NCI-H128 (cell line): ENCODE results near the gene LRRC27.
"Not testable (repeated sequence)": the region's sequence is repeated elsewhere in the genome, so short reads cannot be mapped to it uniquely, and the experiment has no call there.

Experiments used
- DNase-seq: peaks from one replicate; lab custom pipeline; 2025; ENCODE audit not compliant: unreplicated experiment; lab: John Stamatoyannopoulos, UW

The LRRC27 gene

DNA sequence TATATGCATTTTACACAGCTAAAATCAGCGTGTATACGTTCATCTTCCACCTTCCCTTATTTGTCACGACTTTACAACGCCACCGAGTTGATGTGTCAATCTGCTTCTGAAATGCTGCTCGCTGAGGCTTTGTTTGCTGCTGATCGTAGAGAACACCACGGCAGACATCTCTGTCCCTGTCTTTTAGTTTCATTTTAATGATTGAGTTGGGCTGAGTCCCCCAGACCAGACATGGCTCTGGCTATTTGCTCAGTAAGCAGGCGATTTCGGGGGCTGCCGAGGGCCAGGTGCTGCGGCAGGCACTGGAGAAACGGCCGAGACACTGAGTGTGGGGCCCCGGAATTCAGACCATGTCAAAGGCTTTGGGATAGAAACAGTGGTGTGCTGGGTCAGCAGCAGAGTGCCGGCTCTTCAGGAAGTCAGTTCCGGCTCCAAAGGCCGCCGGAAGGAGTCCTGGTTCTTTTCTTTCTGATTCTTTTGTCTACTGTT is 5.0 kb downstream of the LRRC27 start:
- DNase-seq, result no peak

GRCh38 chr10:132337854-132338253 is 5.9 kb downstream of the LRRC27 start:
- DNase-seq, result not testable (repeated sequence)

- no peak for DNase-seq
These were observed 6.9 kb downstream of the LRRC27 start for GRCh38 chr10:132338876-132339275.

GRCh38 chr10:132339276-132339675 is 7.3 kb downstream of the LRRC27 start:
- DNase-seq, result no peak

DNA sequence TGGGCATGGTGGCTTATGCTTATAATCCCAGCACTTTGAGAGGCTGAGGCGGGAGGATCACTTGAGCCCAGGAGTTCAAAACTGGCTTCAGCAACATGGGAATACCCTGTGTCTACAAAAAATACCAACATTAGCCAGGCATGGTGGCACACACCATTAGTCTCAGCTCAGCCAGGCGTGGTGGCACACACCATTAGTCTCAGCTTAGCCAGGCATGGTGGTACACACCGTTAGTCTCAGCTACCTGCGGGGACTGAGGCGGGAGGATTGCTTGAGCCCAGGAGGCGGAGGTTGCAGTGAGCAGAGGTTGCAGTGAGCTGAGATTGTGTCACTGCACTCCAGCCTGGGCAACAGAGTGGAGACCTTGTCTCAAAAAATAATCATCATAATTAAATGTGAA is 9.0 kb downstream of the LRRC27 start:
- DNase-seq, result no peak

DNA sequence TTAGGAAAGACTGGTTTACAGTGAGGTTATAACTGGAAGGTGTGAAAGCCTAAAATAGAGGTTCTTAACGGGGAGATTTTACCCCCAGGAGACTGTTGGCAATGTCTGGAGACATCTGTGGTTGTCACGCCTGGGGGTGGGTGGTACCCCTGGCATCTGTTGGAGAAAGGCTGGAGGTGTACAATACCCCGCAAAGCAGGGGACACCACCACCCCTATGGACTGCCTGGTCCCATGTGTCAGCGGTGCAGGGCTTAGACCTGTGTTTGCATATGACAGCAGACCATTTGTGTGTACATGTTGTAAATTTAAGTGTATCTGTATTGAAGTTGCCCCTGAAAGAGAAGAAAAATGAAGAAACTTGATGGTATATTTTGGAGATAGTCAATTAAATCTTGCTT is 9.8 kb downstream of the LRRC27 start:
- no peak for DNase-seq

GRCh38 chr10:132342553-132342952 is 10.6 kb downstream of the LRRC27 start:
- DNase-seq, result no peak

- no peak for DNase-seq
These were observed 12.4 kb downstream of the LRRC27 start for GRCh38 chr10:132344386-132344785.

DNA sequence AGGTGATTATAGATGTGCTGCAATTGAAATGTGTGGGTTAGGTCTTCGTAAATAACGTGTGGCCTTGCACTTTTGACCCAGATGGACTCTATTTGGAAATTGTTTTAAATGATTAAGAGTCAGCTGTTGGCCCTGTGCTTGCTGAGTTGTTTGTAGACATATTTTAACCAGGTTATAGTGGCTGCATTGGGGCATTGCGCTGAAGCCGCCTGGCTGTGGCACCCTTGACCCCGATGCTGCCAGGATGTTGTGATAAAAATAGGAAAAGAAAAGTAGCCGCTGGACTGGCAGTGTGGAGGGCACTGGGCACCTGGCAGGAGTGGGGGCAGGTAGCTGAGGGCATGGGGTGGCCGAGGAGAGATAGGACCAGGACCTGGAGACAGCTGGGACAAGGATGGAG is 13.4 kb downstream of the LRRC27 start:
- no peak for DNase-seq

GRCh38 chr10:132346806-132347205 is 14.8 kb downstream of the LRRC27 start:
- DNase-seq, result no peak

DNA sequence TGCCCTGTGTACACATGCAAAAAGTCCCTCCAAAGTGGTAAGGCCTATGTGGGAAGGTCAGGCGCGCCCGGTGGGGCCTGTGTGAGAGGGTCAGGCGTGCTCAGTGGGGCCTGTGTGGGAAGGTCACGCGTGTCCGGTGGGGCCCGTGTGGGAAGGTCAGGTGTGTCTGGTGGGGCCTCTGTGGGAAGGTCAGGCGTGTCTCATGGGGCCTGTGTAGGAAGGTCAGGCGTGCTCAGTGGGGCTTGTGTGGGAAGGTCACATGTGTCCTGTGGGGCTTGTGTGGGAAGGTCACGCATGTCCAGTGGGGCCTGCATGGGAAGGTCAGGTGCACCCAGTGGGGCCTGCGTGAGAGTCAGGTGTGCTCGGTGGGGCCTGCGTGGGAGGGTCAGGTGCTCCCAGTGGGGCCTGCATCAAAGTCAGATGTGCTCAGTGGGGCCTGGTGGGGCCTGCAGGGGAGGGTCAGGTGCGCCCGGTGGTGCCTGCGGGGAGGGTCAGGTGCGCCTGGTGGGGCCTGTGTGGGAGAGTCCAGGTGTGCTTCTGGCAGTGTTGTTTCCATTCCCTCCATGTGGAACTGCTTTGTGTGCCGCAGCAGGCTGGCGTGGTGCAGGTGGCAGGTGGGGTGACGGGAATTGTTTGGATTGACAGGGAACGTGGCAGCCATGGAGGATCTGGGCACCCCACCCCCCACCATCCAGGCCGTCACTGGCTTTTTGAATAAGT is 15.4 kb downstream of the LRRC27 start:
- DNase-seq, result no peak

DNA sequence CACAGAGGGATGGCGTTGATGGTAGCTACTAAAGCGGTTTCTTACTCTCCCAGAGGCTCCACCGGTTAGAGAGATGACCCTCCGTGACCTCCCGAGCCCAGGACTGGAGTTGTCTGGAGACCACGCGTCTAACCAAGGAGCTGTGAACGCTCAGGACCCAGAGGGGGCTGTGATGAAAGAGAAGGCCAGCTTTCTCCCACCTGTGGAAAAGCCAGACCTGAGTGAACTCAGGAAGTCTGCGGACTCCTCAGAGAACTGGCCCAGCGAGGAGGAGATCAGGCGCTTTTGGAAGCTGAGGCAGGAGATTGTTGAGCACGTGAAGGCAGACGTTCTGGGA is 15.9 kb downstream of the LRRC27 start:
- no peak for DNase-seq

- no peak for DNase-seq
These were observed 17.8 kb downstream of the LRRC27 start for GRCh38 chr10:132349766-132350165.

DNA sequence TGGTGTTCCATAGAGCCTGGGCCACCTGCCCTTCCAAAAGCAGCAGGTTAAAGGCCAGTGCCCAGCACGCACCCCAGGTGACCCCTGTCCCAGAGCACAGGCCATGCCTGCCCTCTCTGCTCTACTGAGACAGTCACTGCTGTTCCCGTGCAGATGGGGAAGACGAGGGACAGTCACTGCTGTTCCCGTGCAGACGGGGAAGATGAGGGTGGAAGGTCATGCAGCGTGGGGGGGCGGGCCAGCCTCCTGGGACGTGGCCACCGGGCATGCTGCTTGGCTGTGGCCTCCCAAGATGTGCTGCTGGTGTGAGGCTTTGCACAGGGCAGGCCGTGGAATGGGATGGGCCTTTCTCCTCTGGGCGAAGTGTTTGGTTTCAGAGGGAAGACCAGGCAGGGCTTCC is 18.4 kb downstream of the LRRC27 start:
- DNase-seq, result no peak

DNA sequence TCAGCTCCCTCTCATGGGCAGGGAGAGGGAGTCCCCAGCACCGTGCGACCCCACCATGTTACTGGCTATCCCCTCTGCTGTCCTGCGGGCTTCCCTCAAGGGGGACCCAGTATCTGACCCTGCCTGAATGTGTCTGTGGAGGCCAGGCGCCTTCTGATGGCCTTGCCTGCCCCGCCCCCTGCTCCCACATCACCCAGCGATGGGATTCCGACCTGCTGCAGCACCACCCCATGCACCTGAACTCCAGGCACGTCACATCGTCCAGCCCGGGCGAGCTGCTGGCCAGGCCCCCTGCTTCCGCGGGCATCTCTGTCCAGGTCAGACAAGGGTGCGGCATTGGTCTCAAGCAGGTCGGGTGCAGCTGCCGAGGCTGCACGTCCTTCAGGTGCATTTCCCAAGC is 19.0 kb downstream of the LRRC27 start:
- DNase-seq, result no peak

DNA sequence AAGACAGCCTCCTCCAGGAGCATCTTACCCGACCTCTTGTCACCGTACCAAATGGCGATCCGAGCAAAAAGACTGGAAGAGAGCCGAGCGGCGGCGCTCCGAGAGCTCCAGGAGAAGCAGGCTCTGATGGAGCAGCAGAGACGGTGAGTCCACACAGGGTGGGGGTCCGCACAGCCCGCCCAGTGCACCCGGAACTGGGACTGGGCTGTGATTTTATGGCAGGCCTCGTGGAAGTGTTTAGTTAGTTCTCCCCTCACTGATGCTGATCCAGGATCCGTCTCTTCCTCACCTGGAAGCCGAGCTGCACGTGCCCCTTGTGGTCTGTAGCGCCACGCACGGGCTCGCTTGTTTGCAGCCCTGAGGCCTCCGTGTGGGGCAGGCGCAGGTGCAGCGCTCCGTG is 19.6 kb downstream of the LRRC27 start:
- DNase-seq, result no peak

DNA sequence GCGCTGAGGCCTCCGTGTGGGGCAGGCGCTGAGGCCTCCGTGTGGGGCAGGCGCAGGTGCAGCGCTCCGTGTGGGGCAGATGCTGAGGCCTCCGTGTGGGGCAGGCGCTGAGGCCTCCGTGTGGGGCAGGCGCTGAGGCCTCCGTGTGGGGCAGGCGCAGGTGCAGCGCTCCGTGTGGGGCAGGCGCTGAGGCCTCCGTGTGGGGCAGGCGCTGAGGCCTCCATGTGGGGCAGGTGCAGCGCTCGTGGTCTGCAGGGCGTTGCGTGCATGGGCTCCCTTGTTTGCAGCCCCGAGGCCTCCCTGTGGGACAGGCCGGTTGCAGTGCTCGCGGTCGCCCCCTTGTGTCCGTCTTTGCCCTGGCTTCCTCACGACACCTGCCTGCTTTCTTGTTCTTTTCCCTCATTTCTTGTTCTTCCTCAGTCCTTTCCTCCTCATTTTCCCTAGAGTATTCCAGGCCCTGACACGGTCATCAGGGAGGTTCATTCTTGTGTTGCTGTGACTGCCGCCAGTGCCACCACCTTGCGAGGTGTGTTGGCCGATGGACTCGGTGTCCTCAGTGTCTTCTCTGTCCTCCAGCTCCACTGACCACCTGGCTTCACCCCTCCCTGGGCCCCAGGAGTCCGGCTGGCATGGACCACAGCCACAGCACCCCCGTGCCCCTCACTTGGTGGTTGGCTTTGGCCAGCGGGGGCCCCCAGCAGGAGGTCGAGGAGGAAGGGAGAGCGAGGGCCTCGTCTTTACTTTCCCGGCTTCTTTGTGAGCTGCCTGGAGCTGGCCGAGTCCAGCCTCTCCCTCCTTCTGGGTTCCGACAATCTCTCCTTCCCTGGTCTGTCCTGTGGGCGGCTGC is 20.7 kb downstream of the LRRC27 start:
- DNase-seq, result not testable (repeated sequence)

GRCh38 chr10:132353456-132354355 is 21.7 kb downstream of the LRRC27 start:
- DNase-seq, result no peak

GRCh38 chr10:132354356-132355094 is 22.5 kb downstream of the LRRC27 start:
- no peak for DNase-seq

GRCh38 chr10:132355297-132355696 is 23.3 kb downstream of the LRRC27 start:
- DNase-seq, result no peak

- DNase-seq, result no peak
These were observed 23.8 kb downstream of the LRRC27 start for GRCh38 chr10:132355754-132356153.
